Measurements from ENCODE around the gene GRAP2. TPM values are rescaled to one million over a fixed set of nuclear protein-coding genes. Genes with fewer than 3 reads are reported as not detected.

The GRAP2 gene
- total and polyA plus RNA-seq, 2 donors (not counting 1 experiment from before 2014, with no cell fraction given), result 13.5 to 26.4 TPM

DNA sequence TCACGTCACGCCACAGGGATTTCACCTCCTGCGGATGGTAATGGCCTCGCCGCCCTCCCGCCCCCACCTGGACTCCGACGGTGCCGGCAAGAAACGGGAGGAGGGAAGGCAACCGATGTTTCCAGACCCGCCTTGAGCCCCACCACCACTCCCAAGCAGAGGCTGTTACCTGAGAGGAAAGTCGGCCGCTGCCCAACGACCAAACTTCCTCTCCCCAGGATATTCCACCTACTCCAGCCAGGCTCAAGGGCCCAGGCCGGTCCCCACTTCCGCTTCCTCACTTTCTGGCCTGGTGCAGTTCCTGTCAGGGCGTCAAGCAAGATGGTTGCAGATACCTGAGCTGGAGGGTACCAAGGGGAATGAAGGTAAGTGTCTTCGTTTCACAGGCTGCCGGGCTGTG, 7.4 kb upstream of the GRAP2 start, which contains the start of gene ENTHD1:
Gene ENTHD1, minus strand, starts transcription at position 235 of the 400 bp plus-strand sequence. CDS start 6,012 bp downstream, outside the sequence.
- no peaks in the 10 kb centered on the region for H3K36me3 ChIP-seq (replicated peaks in 1 of 2; ENCODE audit: control extremely low read depth in 1 of 2, control insufficient read depth in 1 of 2, extremely low read depth in 1 of 2, insufficient read depth in 2 of 2, low read length in 1 of 2)
- H3K9ac ChIP-seq (ENCODE audit: low read length), result no peak within 1 kb of the TSS
- H3K27ac ChIP-seq (ENCODE audit: low read length in 2 of 2), result no peak within 1 kb of the TSS
- WGBS (ENCODE audit: insufficient coverage), result 100% methylated on average over 3 of the region's 20 CpGs
- peaks cover 4% of the 10 kb centered on the region for H3K79me2 ChIP-seq (ENCODE audit: control insufficient read depth, insufficient read depth, low read length)
- ChIA-PET POLR2A (no interaction called here), CTCF (no interaction called here)
- H3K27me3 ChIP-seq (replicated peaks in 1 of 4; ENCODE audit: control extremely low read depth in 1 of 4, control insufficient read depth in 3 of 4, insufficient read depth in 4 of 4, low read length in 3 of 4), result no peaks in the 10 kb centered on the region
- Mint-ChIP-seq H3K9me3 (ENCODE audit: insufficient read depth) (no peaks in the 10 kb centered on the region), H3K27ac (no peak within 1 kb of the TSS), H3K27me3 (no peaks in the 10 kb centered on the region), H3K4me1 (peaks cover 13% of the 10 kb centered on the region), H3K4me3 (no peak within 1 kb of the TSS)
- intact Hi-C loops (cut with micrococcal nuclease), result no loop called here
- no peak for DNase-seq
- TF ChIP-seq EZH2 (IDR thresholded peaks at IDR 0.05; ENCODE audit: borderline replicate concordance, insufficient read depth, low read depth, low read length, poor library complexity, severe bottlenecking), result no peak
- TF ChIP-seq, protein P1, sequence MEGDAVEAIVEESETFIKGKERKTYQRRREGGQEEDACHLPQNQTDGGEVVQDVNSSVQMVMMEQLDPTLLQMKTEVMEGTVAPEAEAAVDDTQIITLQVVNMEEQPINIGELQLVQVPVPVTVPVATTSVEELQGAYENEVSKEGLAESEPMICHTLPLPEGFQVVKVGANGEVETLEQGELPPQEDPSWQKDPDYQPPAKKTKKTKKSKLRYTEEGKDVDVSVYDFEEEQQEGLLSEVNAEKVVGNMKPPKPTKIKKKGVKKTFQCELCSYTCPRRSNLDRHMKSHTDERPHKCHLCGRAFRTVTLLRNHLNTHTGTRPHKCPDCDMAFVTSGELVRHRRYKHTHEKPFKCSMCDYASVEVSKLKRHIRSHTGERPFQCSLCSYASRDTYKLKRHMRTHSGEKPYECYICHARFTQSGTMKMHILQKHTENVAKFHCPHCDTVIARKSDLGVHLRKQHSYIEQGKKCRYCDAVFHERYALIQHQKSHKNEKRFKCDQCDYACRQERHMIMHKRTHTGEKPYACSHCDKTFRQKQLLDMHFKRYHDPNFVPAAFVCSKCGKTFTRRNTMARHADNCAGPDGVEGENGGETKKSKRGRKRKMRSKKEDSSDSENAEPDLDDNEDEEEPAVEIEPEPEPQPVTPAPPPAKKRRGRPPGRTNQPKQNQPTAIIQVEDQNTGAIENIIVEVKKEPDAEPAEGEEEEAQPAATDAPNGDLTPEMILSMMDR (IDR thresholded peaks at IDR 0.05), result no peak
- peaks cover 0 to 4% (median 0%) of the 10 kb centered on the region in 3 donors for H3K9me3 ChIP-seq (ENCODE audit: control extremely low read depth in 1 of 3, control insufficient read depth in 2 of 3, insufficient read depth in 1 of 3, low read length in 2 of 3)
- no peak for ATAC-seq (ENCODE audit: low read depth)
- peaks cover 13 to 14% of the 10 kb centered on the region in 2 donors for H3K4me1 ChIP-seq (ENCODE audit: control insufficient read depth in 2 of 2, insufficient read depth in 2 of 2, low read length in 2 of 2)
- H3K4me2 ChIP-seq (replicated peaks; ENCODE audit: low read depth, low read length, poor library complexity, severe bottlenecking), result no peak within 1 kb of the TSS
- H2AFZ ChIP-seq (ENCODE audit: insufficient read depth, low read depth, low read length, poor library complexity, severe bottlenecking), result no peak within 1 kb of the TSS
- no peak within 1 kb of the TSS for H3K4me3 ChIP-seq (ENCODE audit: control extremely low read depth in 1 of 5, extremely low read depth in 1 of 5, insufficient read depth in 1 of 5, low read depth in 2 of 5, low read length in 4 of 5)
- H4K20me1 ChIP-seq (ENCODE audit: control insufficient read depth, insufficient read depth, low read length, poor library complexity, severe bottlenecking), result no peaks in the 10 kb centered on the region

DNA sequence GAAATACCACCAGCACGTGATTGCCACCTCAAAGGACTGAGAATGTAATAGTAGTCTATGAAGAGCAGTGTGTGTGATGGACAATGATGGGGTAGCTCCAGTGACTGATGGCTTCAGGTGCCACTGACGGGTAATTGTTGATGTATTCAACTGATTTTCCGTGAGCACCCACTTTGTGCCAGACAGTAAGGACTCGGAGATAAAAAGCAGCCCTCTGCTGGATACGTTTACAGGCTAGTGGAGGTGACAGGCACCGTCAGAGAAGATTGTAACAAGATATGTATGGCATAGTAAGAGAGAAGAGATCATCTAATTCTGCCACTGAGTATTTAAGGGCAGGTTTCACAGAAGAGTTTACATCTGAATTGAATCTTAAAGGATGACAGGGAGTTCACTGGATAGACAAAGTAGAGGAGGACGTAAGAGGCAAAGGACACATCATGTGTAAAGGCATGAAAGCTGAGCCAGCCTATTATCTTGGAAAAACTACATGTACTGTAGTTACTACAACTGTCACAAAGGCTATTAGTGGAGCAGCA, 6.3 kb upstream of the GRAP2 start:
- TF ChIP-seq, protein P1 (IDR thresholded peaks at IDR 0.05), result no peak
- TF ChIP-seq EZH2 (IDR thresholded peaks at IDR 0.05; ENCODE audit: borderline replicate concordance, insufficient read depth, low read depth, low read length, poor library complexity, severe bottlenecking), result no peak
- DNase-seq (no peak), ATAC-seq (ENCODE audit: low read depth) (no peak)
- Mint-ChIP-seq H3K27me3 (no peaks in the 10 kb centered on the region), H3K4me3 (no peak overlapping the region), H3K9me3 (ENCODE audit: insufficient read depth) (no peaks in the 10 kb centered on the region), H3K27ac (no peak overlapping the region), H3K4me1 (peaks cover 18% of the 10 kb centered on the region)
- H4K20me1 ChIP-seq (ENCODE audit: control insufficient read depth, insufficient read depth, low read length, poor library complexity, severe bottlenecking), result no peaks in the 10 kb centered on the region
- H3K9me3 ChIP-seq (ENCODE audit: control extremely low read depth in 1 of 3, control insufficient read depth in 2 of 3, insufficient read depth in 1 of 3, low read length in 2 of 3), result peaks cover 0 to 4% (median 0%) of the 10 kb centered on the region in 3 donors
- ChIA-PET CTCF (no interaction called here), POLR2A (no interaction called here)
- H3K27me3 ChIP-seq (replicated peaks in 1 of 4; ENCODE audit: control extremely low read depth in 1 of 4, control insufficient read depth in 3 of 4, insufficient read depth in 4 of 4, low read length in 3 of 4), result no peaks in the 10 kb centered on the region
- intact Hi-C loops (cut with micrococcal nuclease), result loop anchor here (5.0 kb wide), 2 partner anchors 48 to 67 kb away; no protein-coding TSS in a partner anchor
- no peaks in the 10 kb centered on the region for H3K36me3 ChIP-seq (replicated peaks in 1 of 2; ENCODE audit: control extremely low read depth in 1 of 2, control insufficient read depth in 1 of 2, extremely low read depth in 1 of 2, insufficient read depth in 2 of 2, low read length in 1 of 2)
- WGBS (ENCODE audit: insufficient coverage), result 93% methylated on average over 5 of the region's 7 CpGs
- no peak overlapping the region for H3K4me2 ChIP-seq (replicated peaks; ENCODE audit: low read depth, low read length, poor library complexity, severe bottlenecking)
- peaks cover 4% of the 10 kb centered on the region for H3K79me2 ChIP-seq (ENCODE audit: control insufficient read depth, insufficient read depth, low read length)
- no peak overlapping the region for H3K27ac ChIP-seq (ENCODE audit: low read length in 2 of 2)
- H3K4me1 ChIP-seq (ENCODE audit: control insufficient read depth in 2 of 2, insufficient read depth in 2 of 2, low read length in 2 of 2), result peaks cover 24 to 25% of the 10 kb centered on the region in 2 donors
- no peak overlapping the region for H3K9ac ChIP-seq (ENCODE audit: low read length)
- no peak overlapping the region for H3K4me3 ChIP-seq (ENCODE audit: control extremely low read depth in 1 of 5, extremely low read depth in 1 of 5, insufficient read depth in 1 of 5, low read depth in 2 of 5, low read length in 4 of 5)
- no peak overlapping the region for H2AFZ ChIP-seq (ENCODE audit: insufficient read depth, low read depth, low read length, poor library complexity, severe bottlenecking)
